Measurements from ENCODE around the gene GADL1. TPM values are rescaled to one million over a fixed set of nuclear protein-coding genes. Genes with fewer than 3 reads are reported as not detected.

Gene GADL1
- polyA plus RNA-seq, 1 donor (not counting 4 experiments of a cell fraction or from before 2014, with no cell fraction given), result not detected

- H3K9me1 ChIP-seq (ENCODE audit: control insufficient read depth, extremely low read depth, insufficient read depth, low read length), result no peaks in the 10 kb centered on the region
- H3K9ac ChIP-seq (ENCODE audit: control insufficient read depth, extremely low read depth, insufficient read depth, low read length), result no peak overlapping the region
- no peaks in the 10 kb centered on the region for H3K9me3 ChIP-seq (ENCODE audit: control insufficient read depth, low read depth, low read length)
- no peak overlapping the region for H3K4me3 ChIP-seq (ENCODE audit: control insufficient read depth in 2 of 3, extremely low read depth in 1 of 3, insufficient read depth in 2 of 3, low read depth in 1 of 3, low read length in 3 of 3)
- no peaks in the 10 kb centered on the region for H3K79me2 ChIP-seq (ENCODE audit: control insufficient read depth, insufficient read depth, low read length)
- no peaks in the 10 kb centered on the region for H3K27me3 ChIP-seq (ENCODE audit: control insufficient read depth, extremely low read depth, insufficient read depth, low read length)
- H3K4me1 ChIP-seq (ENCODE audit: control insufficient read depth, extremely low read depth, insufficient read depth, low read length), result peaks cover 12% of the 10 kb centered on the region
- FAIRE-seq, result no peak
- H3K36me3 ChIP-seq (ENCODE audit: control insufficient read depth in 2 of 2, extremely low read depth in 1 of 2, insufficient read depth in 2 of 2, low read length in 2 of 2), result no peaks in the 10 kb centered on the region
- dilution Hi-C loops (cut with MboI; ENCODE audit: extremely low pct_ligation_motif_present, low sequenced_read_pairs), result loop anchor here (25.0 kb wide), 1 partner anchor 371 kb away; no protein-coding TSS in a partner anchor
- H3K27ac ChIP-seq (ENCODE audit: control insufficient read depth, insufficient read depth, low read length), result no peak overlapping the region
- no peak for TF ChIP-seq EZH2 (IDR thresholded peaks at IDR 0.05; ENCODE audit: low read length)
- TF ChIP-seq, protein P1, sequence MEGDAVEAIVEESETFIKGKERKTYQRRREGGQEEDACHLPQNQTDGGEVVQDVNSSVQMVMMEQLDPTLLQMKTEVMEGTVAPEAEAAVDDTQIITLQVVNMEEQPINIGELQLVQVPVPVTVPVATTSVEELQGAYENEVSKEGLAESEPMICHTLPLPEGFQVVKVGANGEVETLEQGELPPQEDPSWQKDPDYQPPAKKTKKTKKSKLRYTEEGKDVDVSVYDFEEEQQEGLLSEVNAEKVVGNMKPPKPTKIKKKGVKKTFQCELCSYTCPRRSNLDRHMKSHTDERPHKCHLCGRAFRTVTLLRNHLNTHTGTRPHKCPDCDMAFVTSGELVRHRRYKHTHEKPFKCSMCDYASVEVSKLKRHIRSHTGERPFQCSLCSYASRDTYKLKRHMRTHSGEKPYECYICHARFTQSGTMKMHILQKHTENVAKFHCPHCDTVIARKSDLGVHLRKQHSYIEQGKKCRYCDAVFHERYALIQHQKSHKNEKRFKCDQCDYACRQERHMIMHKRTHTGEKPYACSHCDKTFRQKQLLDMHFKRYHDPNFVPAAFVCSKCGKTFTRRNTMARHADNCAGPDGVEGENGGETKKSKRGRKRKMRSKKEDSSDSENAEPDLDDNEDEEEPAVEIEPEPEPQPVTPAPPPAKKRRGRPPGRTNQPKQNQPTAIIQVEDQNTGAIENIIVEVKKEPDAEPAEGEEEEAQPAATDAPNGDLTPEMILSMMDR (optimal IDR thresholded peaks at IDR 0.05 in 1 of 3, IDR thresholded peaks at IDR 0.05 in 1 of 3, conservative IDR thresholded peaks at IDR 0.05 in 1 of 3; ENCODE audit: extremely low read depth in 1 of 3, insufficient read depth in 2 of 3, low read length in 3 of 3), result no peak
- DNase-seq (ENCODE audit: low read depth, low spot score), result no peak
- no peak overlapping the region for H3K4me2 ChIP-seq (ENCODE audit: control insufficient read depth, extremely low read depth, insufficient read depth, low read depth, low read length)
- no peaks in the 10 kb centered on the region for H4K20me1 ChIP-seq (ENCODE audit: control insufficient read depth, extremely low read depth, insufficient read depth, low read length)
- H2AFZ ChIP-seq (ENCODE audit: control insufficient read depth, low read length), result no peak overlapping the region
Observed at GRCh38 chr3:30766522-30766921, 127.9 kb downstream of the GADL1 start.

- no peaks in the 10 kb centered on the region for H3K27me3 ChIP-seq (ENCODE audit: control insufficient read depth, extremely low read depth, insufficient read depth, low read length)
- dilution Hi-C loops (cut with MboI; ENCODE audit: extremely low pct_ligation_motif_present, low sequenced_read_pairs), result loop anchor here (25.0 kb wide), 1 partner anchor 372 kb away; no protein-coding TSS in a partner anchor
- H3K27ac ChIP-seq (ENCODE audit: control insufficient read depth, insufficient read depth, low read length), result no peak overlapping the region
Observed at GRCh38 chr3:30764891-30765290, 129.6 kb downstream of the GADL1 start.

More at GRCh38 chr3:30764891-30765290, 129.6 kb downstream of the GADL1 start:
- no peak overlapping the region for H3K4me2 ChIP-seq (ENCODE audit: control insufficient read depth, extremely low read depth, insufficient read depth, low read depth, low read length)
- no peaks in the 10 kb centered on the region for H3K9me1 ChIP-seq (ENCODE audit: control insufficient read depth, extremely low read depth, insufficient read depth, low read length)
- no peaks in the 10 kb centered on the region for H3K79me2 ChIP-seq (ENCODE audit: control insufficient read depth, insufficient read depth, low read length)
- peaks cover under 1% of the 10 kb centered on the region for H3K4me1 ChIP-seq (ENCODE audit: control insufficient read depth, extremely low read depth, insufficient read depth, low read length)
- H3K9me3 ChIP-seq (ENCODE audit: control insufficient read depth, low read depth, low read length), result no peaks in the 10 kb centered on the region
- DNase-seq (ENCODE audit: low read depth, low spot score), result no peak
- no peak overlapping the region for H3K4me3 ChIP-seq (ENCODE audit: control insufficient read depth in 2 of 3, extremely low read depth in 1 of 3, insufficient read depth in 2 of 3, low read depth in 1 of 3, low read length in 3 of 3)
- TF ChIP-seq EZH2 (IDR thresholded peaks at IDR 0.05; ENCODE audit: low read length), result no peak
- TF ChIP-seq, protein P1 (optimal IDR thresholded peaks at IDR 0.05 in 1 of 3, IDR thresholded peaks at IDR 0.05 in 1 of 3, conservative IDR thresholded peaks at IDR 0.05 in 1 of 3; ENCODE audit: extremely low read depth in 1 of 3, insufficient read depth in 2 of 3, low read length in 3 of 3), result no peak
- H4K20me1 ChIP-seq (ENCODE audit: control insufficient read depth, extremely low read depth, insufficient read depth, low read length), result no peaks in the 10 kb centered on the region
- no peaks in the 10 kb centered on the region for H3K36me3 ChIP-seq (ENCODE audit: control insufficient read depth in 2 of 2, extremely low read depth in 1 of 2, insufficient read depth in 2 of 2, low read length in 2 of 2)
- H2AFZ ChIP-seq (ENCODE audit: control insufficient read depth, low read length), result no peak overlapping the region
- FAIRE-seq, result no peak
- no peak overlapping the region for H3K9ac ChIP-seq (ENCODE audit: control insufficient read depth, extremely low read depth, insufficient read depth, low read length)
